HG02870 (cell line): ENCODE results near the gene KRTAP10-7.
"Not testable (repeated sequence)": the region's sequence is repeated elsewhere in the genome, so short reads cannot be mapped to it uniquely, and the experiment has no call there.

Experiments
- ATAC-seq: cut with Tn5 transposase; IDR thresholded peaks from one replicate; pipeline ENCODE4 v1.9.1; 2021; ENCODE audit warnings: mild to moderate bottlenecking, moderate library complexity; ENCODE audit not compliant: unreplicated experiment

The KRTAP10-7 gene

DNA sequence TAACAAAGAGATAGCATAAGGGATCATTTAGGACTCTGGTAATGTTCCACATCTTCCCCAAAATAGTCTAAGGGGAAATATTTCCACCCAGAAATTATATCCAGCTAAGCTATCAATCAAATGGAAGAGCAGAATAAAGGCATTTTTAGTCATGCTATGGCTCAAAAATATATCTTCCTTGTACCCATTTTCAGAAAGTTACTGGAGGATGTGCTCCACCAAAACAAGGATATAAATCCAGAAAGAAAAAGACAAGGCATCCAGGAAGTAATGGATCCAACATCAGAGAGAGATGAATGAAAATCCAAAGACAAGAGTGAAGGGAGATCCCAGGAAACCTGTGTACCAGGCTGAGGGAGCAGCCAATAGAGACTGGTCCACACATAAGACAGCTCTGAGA is 8.8 kb downstream of the KRTAP10-7 start:
- no peak for ATAC-seq

DNA sequence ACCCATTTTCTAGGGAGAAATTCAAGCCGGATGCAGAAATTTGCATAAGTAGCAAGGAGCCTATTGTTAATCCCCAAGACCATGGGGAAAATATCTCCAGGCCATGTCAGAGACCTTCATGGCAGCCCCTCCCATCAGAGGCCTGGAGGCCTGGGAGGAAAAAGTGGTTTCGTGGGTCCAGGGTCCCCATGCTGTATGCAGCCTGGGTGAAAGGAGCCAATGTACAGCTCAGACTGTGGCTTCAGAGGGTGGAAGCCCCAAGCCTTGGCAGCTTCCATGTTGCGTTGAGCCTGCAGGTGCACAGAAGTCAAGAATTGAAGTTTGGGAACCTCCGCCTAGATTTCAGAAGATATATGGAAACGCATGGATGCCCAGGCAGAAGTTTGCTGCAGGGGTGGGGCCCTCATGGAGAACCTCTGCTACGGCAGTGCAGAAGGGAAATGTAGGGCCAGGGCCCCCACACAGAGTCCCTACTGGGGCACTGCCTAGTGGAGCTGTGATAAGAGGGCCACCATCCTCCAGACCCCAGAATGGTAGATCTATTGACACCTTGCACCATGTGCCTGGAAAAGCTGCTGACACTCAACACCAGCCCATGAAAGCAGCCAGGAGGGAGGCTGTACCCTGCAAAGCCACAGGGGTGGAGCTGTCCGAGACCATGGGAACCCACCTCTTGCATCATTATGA is 9.9 kb downstream of the KRTAP10-7 start:
- ATAC-seq = not testable (repeated sequence)

DNA sequence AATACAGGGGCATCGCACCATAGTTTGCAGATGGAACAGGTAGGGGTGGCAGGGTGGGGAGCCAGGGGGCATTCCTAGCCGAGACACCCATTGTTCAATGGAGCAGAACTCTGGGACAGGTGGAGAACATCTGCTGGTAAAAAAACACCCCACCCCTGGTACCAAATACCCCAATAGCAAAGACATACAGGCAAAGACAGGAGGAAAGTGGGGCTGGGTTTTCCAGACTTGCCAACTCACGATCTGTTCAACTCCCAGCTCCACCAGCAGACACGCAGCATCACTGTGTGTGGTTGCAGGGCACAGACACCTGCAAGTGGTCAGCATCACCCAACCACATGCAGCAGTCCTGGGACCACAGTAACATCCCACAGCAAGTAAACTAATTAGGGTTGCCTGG is 11.2 kb downstream of the KRTAP10-7 start:
- ATAC-seq = no peak

DNA sequence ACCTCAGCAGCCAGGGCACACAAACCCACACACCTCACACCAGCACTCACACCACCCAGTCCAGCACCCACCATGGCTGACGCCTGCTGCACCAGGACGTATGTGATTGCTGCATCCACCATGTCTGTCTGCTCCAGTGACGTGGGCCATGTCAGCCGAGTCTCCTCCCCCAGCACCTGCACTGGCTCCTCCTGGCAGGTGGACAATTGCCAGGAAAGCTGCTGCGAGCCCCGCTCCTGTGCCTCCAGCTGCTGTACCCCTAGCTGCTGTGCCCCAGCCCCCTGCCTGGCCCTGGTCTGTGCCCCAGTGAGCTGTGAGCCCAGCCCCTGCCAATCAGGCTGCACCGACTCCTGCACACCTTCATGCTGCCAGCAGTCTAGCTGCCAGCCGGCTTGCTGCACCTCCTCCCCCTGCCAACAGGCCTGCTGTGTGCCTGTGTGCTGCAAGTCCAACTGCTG is 11.7 kb downstream of the KRTAP10-7 start, which contains the start of gene KRTAP10-8:
Gene KRTAP10-8, plus strand, starts transcription at position 51 of the 458 bp plus-strand sequence. Its CDS starts 22 bp downstream, at position 73.
- ATAC-seq = no peak

- ATAC-seq = no peak
Observed at GRCh38 chr21:44612669-44613229, 12.4 kb downstream of the KRTAP10-7 start.

DNA sequence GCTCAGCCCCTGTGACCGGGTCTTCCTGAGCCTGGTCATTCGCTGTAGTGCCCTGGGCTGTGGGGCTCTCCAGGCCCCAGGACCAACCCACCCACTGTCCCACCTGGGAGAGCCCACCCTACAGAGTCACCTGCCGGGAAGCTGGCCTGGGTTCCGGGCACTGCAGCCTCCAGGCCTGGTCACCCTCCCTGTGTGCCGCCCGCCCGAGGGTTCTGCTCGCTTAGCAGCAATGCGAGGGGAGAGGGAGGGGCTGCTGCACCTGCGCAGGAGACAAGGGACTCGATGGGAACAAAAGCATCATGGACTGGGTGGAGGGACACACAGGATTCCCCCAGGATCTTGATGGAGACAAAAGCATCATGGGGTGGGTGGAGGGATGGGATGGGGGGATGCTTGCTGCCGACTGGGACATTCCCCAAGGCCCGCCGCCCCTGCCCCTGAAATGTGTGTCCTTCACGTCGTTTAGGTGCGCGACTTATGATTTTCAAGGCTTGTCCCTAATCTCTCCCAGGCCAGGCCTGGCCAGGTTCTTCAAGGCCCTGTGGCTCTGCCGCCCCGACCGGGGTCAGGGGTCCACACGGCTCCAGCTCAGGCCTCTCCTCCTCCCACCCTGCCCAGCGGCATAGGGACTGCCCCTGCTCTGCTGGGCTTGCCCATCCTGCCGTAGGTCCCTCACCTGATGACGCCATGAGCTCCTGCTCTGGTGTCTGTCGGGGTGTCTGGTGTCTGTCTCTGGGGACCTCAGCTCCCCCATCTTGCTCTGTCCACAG is 13.2 kb downstream of the KRTAP10-7 start:
- no peak for ATAC-seq

DNA sequence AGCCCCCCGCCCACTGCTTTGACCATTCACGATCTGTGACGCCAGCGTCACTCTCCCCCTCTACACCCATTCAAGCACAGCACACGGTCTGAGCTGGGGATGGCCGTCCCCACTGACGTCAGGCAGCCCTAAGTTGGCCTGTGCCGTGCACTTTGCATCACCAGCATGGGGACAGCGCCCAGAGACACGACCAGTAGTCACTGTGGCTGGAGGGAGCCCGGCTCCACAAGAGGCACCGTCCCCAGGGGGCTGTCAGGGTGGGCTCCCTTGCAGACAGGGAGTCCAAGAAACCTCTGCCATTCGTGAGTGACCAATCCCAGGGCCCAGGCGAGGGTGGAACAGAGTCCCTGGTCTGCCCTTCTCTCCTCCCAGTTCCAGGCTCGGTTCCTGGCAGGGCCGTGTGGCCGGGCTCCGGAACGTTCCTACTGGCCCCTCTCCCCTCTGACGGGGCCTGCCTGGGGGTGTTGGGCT is 13.8 kb downstream of the KRTAP10-7 start:
- no peak for ATAC-seq

DNA sequence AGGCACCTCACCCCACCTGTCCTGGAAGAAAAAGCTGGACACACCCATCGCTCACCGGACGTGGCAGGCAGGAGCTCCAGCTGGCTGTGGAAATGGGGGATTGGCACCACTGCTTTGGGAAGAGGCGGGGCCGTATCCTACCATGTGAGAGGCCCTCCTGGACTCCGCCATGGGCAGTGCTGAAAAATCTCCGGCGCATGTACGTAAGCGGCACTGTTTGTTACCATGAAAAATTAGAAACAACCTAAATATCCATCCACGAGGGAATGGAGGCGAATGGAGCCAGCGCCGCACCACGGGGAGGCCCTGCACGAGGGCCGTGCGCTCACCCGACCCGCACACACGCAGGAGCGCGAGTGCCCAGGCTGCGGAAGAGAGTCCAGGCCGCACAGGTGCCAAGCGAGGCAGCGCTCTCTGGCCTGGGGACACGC is 14.6 kb downstream of the KRTAP10-7 start:
- no peak for ATAC-seq

DNA sequence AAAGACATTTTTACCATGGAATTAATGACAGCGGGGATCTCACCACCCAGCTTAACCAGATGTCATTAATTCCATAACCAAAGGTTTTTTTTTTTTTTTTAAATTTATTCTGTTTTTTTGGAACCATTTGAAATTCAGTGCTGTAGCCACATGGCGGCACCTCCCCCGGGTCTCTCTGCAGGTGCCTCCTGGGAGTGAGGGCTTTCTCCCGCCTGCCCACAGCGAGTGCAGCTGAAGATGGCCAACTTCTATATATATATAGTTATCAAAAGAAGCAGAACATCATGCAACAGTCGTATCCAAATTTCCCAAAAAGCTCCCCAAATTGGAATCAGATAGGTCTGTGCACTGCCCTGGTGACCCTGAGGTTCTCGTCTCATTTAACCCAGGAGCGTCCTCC is 15.1 kb downstream of the KRTAP10-7 start:
- ATAC-seq = no peak

DNA sequence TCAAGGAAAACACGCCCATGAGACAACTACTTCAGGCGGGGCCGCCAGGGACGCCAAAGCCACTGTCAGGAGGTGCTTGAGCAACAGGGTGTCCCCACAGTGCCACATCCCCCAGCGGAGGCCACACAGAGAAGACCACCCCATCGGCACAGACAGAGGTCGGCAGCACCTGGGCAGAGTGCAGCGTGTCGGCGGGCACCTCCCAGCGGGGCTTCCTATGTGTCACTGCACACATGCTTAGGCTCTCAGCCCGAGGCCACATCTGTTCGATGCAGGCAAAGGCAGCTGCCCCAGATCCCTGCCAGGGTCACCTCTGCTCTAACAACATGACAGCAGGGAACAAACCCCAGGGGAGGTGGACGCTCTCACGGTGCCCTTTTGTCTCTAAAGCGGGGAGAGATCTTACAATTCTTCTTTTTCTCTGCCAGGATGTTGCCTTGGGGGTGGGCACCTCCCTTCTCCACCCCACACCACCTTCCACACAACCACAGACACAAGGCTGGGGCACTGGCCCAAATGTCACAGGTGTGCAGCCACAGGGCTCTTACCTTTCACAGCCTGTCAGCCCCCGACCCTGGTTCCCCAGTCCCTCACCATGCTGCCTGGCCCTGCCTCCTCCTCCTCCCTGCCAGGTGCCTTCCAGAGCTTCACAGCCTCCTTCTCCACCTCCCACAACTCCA is 15.7 kb downstream of the KRTAP10-7 start:
- no peak for ATAC-seq

- ATAC-seq = no peak
Observed at GRCh38 chr21:44616591-44616926, 16.2 kb downstream of the KRTAP10-7 start.

DNA sequence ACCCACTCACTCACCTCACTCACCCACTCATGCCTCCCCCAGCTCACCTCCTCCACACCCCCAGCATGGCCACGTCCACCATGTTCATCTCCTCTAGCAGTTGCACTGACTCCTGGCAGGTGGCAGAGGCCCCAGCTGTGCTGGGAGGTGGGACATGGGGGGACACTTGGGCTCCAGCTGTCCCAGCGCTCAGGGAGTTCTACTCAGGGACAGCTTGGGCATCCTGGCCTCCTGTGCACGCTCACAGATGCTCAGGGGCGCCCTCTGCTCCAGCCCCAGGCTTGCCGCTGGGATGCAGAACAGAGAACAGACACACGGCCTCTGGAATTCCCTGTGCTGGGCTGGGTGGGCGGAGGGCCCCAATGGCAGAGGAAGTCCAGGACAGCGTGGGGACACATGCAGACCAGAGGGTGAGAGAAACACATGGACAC is 16.7 kb downstream of the KRTAP10-7 start:
- ATAC-seq = no peak

- ATAC-seq = no peak
Observed at GRCh38 chr21:44618504-44618903, 18.1 kb downstream of the KRTAP10-7 start.

DNA sequence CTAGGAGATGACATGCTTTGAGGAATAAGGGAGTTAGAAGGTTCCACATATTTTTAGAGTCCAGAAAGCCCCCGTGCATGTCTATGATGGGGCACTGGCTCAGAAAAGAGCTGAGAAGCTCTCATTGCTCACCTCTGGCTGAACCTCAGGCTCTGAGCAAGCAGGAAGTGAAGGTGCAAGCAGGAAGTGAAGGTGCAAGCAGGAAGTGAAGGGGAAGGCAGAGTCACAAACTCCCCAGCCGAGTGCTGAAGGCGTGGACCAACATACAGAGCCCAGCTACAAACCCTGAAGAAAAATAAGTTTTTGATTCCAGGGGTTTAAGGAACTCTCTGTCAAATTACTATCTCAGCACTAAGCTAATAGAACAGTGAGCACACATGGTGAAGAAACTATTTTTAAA is 18.5 kb downstream of the KRTAP10-7 start:
- no peak for ATAC-seq

GRCh38 chr21:44619886-44620285 is 19.5 kb downstream of the KRTAP10-7 start:
- no peak for ATAC-seq

- no peak for ATAC-seq
Observed at GRCh38 chr21:44623575-44623974, 23.2 kb downstream of the KRTAP10-7 start.

DNA sequence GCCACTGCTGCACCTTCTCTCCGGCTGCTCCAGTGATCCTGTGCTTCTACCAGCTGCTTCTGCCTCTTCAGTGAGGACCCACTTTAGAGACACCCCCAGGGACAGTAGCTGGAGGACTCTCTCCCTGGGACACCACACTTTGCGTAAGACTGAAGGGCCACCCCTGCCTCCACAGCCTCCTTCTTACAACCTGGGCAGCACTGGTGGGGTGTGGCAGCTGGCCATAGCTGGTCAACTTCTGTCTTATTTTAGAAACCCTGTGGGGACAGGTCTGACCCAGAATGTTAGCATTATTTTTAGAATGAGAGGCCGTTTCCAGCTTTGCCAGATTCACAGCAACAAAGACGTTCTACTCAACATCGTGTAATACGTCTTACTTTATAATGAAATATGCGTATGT is 25.4 kb downstream of the KRTAP10-7 start:
- ATAC-seq = no peak

DNA sequence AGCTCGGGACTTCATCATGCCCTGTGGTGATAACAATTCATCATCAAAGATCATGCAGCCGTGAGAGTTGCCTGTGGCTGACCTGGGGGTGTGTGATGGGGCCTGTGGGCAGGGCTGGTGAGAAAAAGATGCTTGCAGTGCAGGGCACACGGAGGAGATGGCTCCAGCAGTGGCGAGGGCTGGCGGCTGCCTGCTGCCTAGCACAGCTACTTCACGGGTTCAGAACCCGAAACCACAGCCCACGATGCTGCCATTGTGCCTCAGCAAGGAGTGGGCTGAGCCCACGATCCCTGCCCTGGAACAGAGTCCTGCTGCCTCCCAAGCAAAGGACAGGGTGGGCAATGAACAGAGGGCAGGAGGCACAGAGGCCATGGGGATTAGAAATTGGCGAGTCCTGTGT is 25.9 kb downstream of the KRTAP10-7 start:
- no peak for ATAC-seq

- ATAC-seq = no peak
Observed at GRCh38 chr21:44626673-44627143, 26.3 kb downstream of the KRTAP10-7 start, which contains the start of gene KRTAP10-9. TSS of gene KRTAP10-9 (plus strand) at chr21:44627093. CDS start at chr21:44627172, 79 bp downstream.

GRCh38 chr21:44627181-44627822 is 26.9 kb downstream of the KRTAP10-7 start:
- not testable (repeated sequence) for ATAC-seq
